Measurements from ENCODE around the gene ZNF625. TPM values are rescaled to one million over a fixed set of nuclear protein-coding genes. Genes with fewer than 3 reads are reported as not detected.
A peak's percentile ranks its signal among the peaks of the same experiment; 100 is the strongest.

ZNF625 gene
- total RNA-seq, 4 donors from 2014 or later: 2.0 to 6.7 (median 5.0) TPM

DNA sequence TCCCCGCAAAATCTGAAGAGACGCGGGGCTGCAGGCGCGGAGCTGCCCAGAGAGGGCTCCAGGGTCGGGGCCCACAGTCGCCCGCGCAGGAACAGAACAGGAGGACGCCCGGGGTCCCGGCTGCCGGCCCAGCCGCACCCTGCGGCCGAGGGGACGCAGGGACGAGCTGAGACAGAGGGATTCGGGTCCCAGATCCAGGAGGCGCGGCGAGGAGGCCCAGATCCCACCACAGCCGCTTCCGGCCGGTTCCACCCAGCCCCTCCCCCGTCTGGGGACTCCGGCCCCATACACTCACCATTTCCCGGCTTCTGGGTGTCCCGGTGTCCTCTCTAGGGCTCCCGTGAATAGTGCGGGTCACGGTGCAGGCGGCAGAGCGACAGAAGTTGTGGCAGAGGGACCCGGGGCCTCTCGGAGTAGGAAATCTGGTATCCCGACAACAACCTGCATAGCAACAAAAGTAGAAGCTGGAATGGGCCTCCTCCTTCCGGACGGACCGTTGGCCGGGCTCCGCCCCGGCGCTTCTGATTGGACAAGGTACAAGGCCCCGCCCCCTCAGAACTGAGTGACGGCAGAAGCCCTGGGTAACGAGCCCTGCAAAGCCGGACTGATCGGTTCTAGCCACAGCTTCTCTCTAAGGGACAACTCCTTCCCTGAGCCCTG is 16.5 kb downstream of the ZNF625 start, which contains the start of gene ZNF20:
TSS of gene ZNF20 (minus strand) at position 466 of the 660 bp plus-strand sequence. CDS start at position 298, 168 bp downstream.
- Histone ChIP-seq H3K27ac (peak within 1 kb of the TSS; percentile 82 to 90 (median 84)), H3K4me1 (peaks cover 17 to 35% (median 19%) of the 10 kb centered on the region in 3 donors), H3K9me3 (peaks cover 0 to 20% (median 9%) of the 10 kb centered on the region in 3 donors), H3K36me3 (peaks cover 7 to 33% (median 10%) of the 10 kb centered on the region in 3 donors), H3K4me3 (peak within 1 kb of the TSS; percentile 72 to 94 (median 84)), H3K27me3 (no peaks in the 10 kb centered on the region)
- 0 to 2% methylated on average over 9 to 14 of the region's 49 CpGs for WGBS, 2 donors
- TF ChIP-seq, protein P1, sequence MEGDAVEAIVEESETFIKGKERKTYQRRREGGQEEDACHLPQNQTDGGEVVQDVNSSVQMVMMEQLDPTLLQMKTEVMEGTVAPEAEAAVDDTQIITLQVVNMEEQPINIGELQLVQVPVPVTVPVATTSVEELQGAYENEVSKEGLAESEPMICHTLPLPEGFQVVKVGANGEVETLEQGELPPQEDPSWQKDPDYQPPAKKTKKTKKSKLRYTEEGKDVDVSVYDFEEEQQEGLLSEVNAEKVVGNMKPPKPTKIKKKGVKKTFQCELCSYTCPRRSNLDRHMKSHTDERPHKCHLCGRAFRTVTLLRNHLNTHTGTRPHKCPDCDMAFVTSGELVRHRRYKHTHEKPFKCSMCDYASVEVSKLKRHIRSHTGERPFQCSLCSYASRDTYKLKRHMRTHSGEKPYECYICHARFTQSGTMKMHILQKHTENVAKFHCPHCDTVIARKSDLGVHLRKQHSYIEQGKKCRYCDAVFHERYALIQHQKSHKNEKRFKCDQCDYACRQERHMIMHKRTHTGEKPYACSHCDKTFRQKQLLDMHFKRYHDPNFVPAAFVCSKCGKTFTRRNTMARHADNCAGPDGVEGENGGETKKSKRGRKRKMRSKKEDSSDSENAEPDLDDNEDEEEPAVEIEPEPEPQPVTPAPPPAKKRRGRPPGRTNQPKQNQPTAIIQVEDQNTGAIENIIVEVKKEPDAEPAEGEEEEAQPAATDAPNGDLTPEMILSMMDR (IDR thresholded peaks at IDR 0.05): no peak
- peak in 1 of 4 donors; percentile 9 for TF ChIP-seq POLR2A (IDR thresholded peaks at IDR 0.05)
- intact Hi-C loops (cut with DNase I): loop anchor here (2.0 to 5.0 kb wide), 2 partner anchors 79 to 343 kb away; partner anchors contain the start of gene ZNF491
- peak; percentile 59 for DNase-seq

DNA sequence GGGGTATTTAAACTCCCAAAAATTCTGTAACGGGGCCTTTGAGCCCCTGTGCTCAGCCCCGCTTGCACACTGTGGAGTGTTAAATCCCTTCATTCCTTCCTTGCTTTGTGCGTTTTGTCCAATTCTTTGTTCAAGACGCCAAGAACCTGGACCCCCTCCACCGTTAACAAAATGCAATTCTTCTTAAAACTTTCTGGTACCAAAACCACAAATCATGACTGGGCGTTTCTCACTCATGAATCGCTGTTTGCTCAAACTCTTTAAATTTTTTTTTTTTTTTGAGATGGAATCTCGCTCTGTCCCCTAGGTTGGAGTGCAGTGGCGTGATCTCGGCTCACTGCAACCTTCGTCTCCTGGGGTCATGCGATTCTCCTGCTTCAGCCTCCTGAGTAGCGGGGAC is 17.3 kb downstream of the ZNF625 start:
- intact Hi-C loops (cut with DNase I): loop anchor here (2.0 kb wide), 1 partner anchor 78 kb away; no protein-coding TSS in a partner anchor
- WGBS, 2 donors: 16 to 24% methylated on average over 13 of the region's 13 CpGs
- DNase-seq: no peak
- Histone ChIP-seq H3K27me3 (no peaks in the 10 kb centered on the region), H3K36me3 (peaks cover 14 to 33% (median 14%) of the 10 kb centered on the region in 3 donors), H3K4me1 (peaks cover 17 to 35% (median 19%) of the 10 kb centered on the region in 3 donors), H3K27ac (peak overlapping the region in 3 of 4 donors; percentile 82 to 90 (median 82)), H3K9me3 (peaks cover 0 to 20% (median 15%) of the 10 kb centered on the region in 3 donors), H3K4me3 (peak overlapping the region; percentile 72 to 94 (median 84))
- TF ChIP-seq, protein P1 (IDR thresholded peaks at IDR 0.05): no peak
- no peak for TF ChIP-seq POLR2A (IDR thresholded peaks at IDR 0.05)

DNA sequence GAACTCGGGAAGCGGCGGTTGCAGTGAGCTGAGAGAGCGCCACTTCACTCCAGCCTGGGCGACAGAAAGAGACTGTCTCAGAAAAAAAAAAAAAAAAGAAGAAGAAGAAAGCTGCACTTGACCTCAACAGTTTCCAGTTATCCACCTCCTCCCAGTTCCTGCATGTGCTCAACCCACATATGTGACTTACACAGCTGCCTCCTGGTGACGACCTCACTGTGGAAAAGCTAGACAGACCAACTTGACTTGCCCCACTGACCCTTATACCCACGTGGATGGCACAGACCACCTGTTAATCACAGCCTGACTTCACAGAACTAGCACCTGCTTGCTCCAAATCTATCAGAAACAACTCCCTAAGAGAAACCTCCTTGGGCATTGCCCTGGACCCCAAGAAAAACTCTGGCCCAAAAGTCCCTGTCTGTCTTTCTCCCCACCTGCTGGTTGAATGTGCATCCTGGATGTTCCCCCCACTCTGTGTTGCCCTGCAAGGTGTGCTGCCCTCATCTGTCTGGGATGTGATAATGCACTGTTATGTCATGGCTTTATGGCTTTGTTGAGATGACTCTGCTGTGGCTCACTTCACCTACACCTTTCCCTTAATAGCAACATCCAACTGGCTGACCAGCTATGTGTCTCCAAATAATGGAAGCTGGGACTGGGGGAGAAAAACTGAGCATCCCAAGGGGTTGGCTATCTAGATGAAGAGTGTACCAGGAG is 19.2 kb downstream of the ZNF625 start:
- no peaks in the 10 kb centered on the region for H3K27me3 ChIP-seq
- H3K4me1 ChIP-seq: peaks cover 17 to 35% (median 19%) of the 10 kb centered on the region in 3 donors
- peaks cover 0 to 39% (median 34%) of the 10 kb centered on the region in 3 donors for H3K9me3 ChIP-seq
- WGBS, 2 donors: 73 to 81% methylated on average over 6 to 7 of the region's 7 CpGs
- DNase-seq: no peak
- H3K27ac ChIP-seq: no peak overlapping the region
- H3K4me3 ChIP-seq: no peak overlapping the region
- intact Hi-C loops (cut with DNase I): no loop called here
- peaks cover 30 to 52% (median 33%) of the 10 kb centered on the region in 3 donors for H3K36me3 ChIP-seq
- TF ChIP-seq, protein P1 (IDR thresholded peaks at IDR 0.05): peak in 2 of 6 experiments; percentile 17 to 27
- TF ChIP-seq POLR2A (IDR thresholded peaks at IDR 0.05): no peak

DNA sequence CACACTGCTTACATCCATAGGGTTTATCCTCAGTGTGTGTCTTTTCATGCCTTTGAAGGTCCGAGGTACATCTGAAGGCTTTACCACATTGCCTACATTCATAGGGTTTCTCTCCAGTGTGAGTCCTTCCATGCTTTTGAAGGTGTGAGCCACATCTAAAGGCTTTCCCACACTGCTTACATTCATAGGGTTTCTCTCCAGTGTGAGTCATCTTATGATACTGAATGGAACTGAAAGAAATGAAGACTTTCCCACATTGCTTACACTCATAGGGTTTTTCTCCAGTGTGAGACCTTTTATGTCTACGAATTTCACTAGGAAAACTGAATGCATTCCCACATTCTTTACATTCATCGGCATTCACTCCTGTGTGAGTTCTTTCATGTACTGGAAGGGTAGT is 23.5 kb downstream of the ZNF625 start:
- no peak for TF ChIP-seq POLR2A (IDR thresholded peaks at IDR 0.05)
- TF ChIP-seq, protein P1 (IDR thresholded peaks at IDR 0.05): no peak
- Histone ChIP-seq H3K27me3 (no peaks in the 10 kb centered on the region), H3K27ac (no peak overlapping the region), H3K36me3 (peaks cover 30 to 58% (median 33%) of the 10 kb centered on the region in 3 donors), H3K9me3 (peaks cover 0 to 82% (median 46%) of the 10 kb centered on the region in 3 donors), H3K4me1 (peaks cover 0 to 4% (median 0%) of the 10 kb centered on the region in 3 donors), H3K4me3 (peak overlapping the region in 1 of 4 donors; percentile 28)
- no peak for DNase-seq
- 86 to 94% methylated on average over 3 of the region's 3 CpGs for WGBS, 2 donors
- intact Hi-C loops (cut with DNase I): no loop called here

Data from esophagus squamous epithelium (tissue), 5 donors.